Loucy (cell line): ENCODE data around the gene RTCA.

Experiments
- CTCF ChIP-seq: fragments of 200-600 bp; sonication (generic); conservative IDR thresholded peaks from 2 replicates; pipeline ENCODE4 v1.5.1; 2014; ENCODE audit warnings: mild to moderate bottlenecking, antibody characterized with exemption, low read length
- EZH2phosphoT487 ChIP-seq: fragments of 200-600 bp; IDR thresholded peaks from 2 replicates; pipeline ENCODE4 v1.6.1; 2018; ENCODE audit warnings: antibody characterized with exemption, mild to moderate bottlenecking, moderate library complexity, borderline replicate concordance

GRCh38 chr1:100340494-100340893, 74.5 kb downstream of the RTCA start:
- TF ChIP-seq EZH2phosphoT487 (no peak), CTCF (no peak)
